Fibroblast of skin of left biceps (primary cell): ENCODE measurements around the gene AFF3.

Experiments
- DNase-seq, 2 experiments: peaks; one replicate each; pipeline ENCODE4 v3.0.0-alpha.2; 2013; ENCODE audit warnings: low read depth in 2 of 2

The AFF3 gene

DNA sequence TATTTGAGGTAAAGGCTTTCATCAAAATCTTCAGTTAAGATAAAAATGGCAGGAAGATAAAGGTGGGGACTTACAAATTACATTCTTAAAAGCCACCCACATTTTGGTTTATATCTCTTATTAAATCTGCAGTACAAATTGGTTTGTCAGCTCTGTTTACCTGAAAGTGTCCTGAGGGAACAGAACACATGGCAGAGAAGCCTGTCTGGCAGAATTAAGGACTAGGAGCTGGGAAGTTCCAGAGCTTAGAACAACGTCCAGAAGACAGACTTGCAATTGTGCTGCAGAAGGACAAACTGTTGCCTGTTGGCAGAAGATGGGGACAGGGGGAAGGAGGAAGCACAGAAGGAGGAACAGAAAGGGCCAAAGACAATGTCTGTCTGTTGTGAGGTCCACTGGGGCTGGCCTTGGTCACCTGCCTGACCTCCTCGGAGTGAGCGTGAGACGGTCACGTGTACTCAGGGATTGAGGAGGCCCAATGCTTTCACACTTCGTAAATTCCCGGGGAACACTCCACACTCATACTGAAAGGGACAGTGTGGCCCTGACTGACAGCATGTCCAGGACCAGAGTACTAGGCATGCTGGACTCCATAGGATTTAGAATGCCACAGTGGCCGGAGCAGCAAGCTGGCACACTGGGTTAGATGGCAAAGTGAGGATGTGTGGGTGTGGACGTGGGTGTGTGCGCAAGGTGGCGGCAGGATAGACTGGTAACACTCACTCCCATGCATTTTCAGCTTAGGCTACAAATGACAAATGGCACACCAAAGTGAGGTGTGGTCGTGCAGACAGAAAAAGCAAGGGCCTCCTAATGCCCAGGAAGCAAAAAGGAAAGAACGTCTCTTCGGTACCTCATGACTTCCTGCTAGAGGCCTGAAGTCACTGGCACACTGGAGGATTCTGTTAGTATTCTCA, 441.6 kb downstream of the AFF3 start:
- DNase-seq: no peak

DNA sequence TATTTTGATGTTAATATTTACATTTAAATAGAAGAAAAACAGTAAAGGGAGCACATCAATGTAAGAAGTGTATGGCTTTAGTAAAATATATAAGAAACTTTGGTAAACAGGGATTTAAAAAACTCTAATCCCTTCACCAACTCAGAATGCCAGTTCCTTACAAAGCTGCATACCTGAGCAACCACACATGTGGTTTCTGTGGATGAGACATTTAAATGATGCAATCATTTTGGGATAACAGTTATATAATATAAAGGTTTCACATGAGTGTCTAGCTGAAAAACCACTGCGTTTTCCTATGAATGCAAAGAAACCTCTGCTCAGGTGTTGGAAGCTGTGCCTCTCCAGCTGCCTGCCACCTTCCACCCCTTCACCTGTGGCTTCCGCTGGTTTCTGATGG, 443.5 kb downstream of the AFF3 start:
- peak in 1 of 2 experiments; percentile 49 for DNase-seq

DNA sequence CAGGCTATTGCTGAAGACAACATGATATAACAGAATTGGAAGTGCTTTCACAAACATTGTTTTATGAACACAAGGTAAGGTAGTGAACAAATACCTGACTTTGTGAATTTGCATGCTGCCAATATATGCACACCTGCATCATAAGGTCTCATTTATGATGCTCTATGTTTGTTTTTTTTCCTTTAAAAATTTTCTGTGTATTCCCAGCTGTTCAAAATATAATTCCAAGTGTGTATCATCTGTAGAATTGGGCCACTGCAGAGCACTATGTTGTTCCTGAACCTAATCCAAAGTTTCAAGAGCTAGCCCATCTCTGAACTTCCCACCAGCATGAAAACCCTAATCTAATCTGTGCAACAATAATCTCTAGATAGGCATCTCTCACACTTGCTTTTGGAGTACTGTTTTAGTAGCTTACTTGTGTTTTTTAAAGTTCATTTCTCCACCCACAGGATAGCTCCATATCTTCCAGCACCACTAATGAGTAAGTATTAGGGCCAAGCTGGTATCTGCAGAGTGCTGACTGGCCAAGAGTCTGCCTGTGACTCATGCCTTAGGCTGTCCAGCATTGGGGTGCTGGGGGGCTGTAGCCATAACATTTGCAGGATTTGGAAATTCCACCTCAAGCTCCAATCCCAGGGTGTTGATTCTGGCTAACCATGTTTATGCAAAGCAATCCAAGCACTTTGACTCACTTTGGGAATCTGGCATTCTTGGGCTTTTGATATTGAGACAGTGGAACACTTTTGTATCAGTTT, 444.4 kb downstream of the AFF3 start:
- peak; percentile 91 to 92 for DNase-seq

DNA sequence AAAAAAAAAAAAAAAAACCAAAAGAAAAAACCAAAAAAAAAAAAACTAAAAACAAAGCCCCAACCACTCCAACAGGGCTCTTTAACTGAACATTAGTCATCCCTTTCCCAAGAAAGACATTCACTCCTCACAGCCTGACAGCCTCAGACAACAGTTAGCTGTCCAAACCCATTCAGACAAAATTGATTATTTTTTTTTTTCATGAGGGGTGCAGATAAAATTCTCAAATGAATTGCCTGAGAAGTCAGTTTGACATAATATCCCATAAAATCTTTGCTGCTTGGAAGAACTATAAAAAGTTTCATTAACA, 446.5 kb downstream of the AFF3 start:
- DNase-seq: no peak

DNA sequence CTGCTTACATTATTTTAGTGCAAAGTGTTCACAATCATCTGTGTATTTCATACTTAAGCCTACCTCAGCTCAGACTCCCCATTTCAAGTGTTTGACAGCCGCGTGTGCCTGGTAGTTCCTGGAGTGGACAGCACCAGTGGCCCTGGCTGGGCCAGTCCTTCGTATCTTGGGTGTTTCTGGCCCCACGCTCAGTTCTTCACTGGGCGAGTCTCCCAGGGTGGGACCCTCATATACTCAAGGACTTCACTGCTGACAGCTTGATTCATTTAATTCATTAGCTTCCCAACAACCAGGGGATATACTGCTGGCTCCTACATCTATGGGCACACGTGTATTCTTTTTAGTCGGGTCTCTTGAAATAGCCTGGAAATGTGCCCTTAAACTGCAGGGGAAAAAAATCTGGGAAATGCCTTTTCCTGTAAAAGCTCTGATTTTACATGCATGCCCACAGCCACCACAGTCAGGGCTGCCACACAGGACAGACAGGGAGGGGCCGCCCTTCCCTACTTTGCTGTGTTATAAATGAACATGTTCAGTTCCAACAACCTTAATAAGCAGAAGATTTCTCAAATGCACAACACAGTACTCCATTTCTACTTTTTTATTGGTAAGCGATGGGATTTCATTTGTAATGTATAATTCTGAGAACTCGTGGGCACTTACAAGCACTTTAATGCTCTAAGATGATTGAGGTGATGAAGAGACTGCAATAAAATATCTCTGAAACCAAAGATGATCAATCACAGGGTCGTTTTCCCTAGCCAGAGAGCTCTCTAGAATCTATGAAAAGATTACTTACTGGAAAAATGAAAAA, 447.1 kb downstream of the AFF3 start:
- no peak for DNase-seq

GRCh38 chr2:99694331-99694730, 448.1 kb downstream of the AFF3 start:
- no peak for DNase-seq

GRCh38 chr2:99692785-99693184, 449.6 kb downstream of the AFF3 start:
- no peak for DNase-seq

GRCh38 chr2:99691926-99692325, 450.5 kb downstream of the AFF3 start:
- DNase-seq: no peak

GRCh38 chr2:99689145-99689742, 453.1 kb downstream of the AFF3 start:
- DNase-seq: no peak

DNA sequence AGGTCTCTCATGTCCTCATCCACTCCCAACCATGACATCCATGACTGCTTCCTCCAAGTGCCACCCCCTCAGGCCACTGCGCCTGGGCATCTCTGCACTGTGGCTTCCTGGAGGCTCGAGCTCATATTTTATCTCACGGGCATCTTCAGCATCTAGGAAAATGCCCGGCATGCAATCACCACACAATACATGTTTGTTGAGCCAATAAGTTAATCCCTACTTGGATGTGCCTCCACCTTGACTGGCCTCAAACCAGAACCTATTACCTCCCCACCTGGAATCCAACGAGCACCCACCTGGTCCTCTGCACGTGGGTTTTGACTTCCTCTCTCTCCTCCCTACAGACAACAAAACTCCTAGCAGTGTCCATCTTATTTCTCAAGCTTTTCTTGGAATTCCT, 453.7 kb downstream of the AFF3 start:
- no peak for DNase-seq

DNA sequence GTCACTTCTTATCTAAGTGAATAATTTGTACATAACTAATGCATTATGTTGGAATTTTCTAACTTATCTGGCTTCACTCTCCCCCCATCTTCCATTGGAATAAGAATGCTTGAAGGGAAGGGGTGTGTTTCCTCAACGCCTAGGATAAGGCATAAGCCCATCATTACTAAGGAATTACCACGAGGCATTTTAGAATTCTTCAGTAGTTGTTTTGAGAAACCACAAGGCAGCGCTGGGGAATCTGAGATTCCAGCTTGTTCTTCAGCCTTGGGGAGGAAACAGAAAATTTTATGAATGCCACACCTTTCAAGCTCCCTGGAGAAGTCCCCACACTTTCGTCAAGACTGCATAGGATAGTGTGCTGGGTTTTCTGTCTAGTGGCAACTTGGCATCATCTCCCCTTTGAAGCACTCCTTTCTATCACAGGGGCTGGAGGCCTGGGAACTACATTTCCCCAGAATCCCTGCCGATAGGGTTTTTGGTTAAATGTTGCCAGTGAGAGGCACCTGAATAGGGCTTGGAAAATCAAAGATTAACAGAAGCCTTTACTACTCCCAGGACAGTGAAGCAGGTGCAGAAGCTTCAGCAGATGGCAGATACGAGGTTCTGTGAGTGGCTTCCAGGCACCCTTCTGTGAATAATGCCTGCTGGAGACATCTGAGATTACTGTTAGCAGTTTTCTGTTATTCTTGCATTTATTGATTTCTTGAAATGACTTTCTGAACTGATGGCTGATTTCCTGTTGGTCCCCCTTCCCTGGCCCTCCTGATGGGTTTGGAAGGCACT, 459.9 kb downstream of the AFF3 start:
- peak in 1 of 2 experiments; percentile 65 for DNase-seq

DNA sequence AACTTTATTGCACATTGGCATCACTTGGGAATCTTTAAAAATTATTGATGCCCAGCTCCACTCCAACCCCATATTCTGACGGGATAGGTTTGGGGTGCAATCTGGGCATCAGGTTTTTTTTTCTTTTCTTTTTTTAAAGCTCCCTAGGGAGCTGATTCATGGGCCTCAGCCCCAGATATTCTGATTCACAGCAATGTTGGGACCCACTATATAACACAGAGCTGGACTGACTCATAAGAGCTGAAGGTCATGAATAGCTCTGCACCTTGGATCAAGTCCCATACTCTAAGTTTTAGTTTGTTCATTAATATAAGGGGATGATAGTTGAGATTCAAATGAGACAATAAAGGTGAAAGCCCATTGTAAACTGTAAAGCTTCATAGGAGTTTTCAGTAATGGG, 461.4 kb downstream of the AFF3 start:
- DNase-seq: peak in 1 of 2 experiments; percentile 57

DNA sequence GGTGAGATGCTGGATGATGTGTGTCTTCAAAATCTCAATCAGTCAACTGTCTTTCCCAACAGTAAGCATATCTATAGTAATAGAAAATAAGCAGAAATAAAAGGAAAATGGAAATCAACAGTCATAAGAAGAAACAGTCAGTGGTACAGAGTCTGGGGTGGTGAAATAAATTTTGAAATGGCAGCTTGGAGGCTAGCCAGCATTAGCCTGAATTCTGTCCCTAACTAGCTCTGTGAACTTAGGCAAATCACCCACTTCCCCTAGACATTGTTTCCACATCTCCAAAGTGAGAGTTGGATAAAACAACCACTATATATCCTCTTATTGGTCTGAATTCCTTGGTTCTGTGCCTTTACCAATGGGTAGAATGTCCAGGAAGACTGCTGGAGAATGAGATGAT, 462.9 kb downstream of the AFF3 start:
- DNase-seq: no peak

DNA sequence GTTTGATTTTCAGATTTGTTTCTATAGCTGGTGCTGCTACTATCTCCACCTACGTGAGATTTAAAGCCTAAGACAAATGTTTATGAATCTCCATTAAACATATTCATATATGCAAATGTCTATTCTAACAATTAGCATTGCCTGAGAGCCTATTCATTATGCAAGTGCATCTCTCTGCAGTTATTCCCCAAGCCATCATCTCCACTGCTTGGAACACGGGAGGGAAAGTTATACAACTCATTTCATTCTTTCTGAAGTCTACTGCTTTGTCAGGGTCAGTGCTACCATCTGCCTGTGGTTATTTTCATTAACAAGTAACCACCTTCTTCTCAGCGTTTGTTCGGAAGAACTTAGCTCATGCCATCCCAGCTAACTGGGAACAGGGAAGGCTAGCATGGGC, 463.8 kb downstream of the AFF3 start:
- no peak for DNase-seq

DNA sequence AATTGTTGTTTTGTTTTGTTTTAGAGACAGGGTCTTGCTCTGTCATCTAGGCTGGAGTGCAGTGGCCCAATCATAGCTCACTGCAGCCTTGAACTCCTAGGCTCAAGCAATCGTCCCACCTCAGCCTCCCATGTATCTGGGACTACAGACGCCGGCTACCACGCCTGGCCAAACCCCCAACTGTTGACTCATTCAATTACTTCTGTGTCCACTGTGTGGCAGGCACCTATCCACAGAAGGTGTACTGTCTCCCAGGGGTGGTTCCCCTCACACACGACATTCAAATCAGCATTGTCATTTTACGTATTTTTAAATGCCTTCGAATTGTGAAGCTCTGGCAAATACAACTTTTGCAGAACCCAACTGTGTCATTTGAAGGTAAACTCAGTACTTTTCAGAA, 464.6 kb downstream of the AFF3 start:
- DNase-seq: no peak

- DNase-seq: no peak
Observed at GRCh38 chr2:99675130-99675661, 467.2 kb downstream of the AFF3 start.

- DNase-seq: no peak
Observed at GRCh38 chr2:99674090-99674489, 468.3 kb downstream of the AFF3 start.

- DNase-seq: no peak
Observed at GRCh38 chr2:99672766-99673350, 469.5 kb downstream of the AFF3 start.

GRCh38 chr2:99670768-99671734, 471.3 kb downstream of the AFF3 start:
- DNase-seq: no peak
